ENCODE data around the gene RYR3. TPM values are rescaled to one million over a fixed set of nuclear protein-coding genes. Genes with fewer than 3 reads are reported as not detected.

RYR3 gene
- total and polyA plus RNA-seq, 2 of the 13 experiments (the other 11 are each of a cell fraction or from before 2014, with no cell fraction given) = not detected

DNA sequence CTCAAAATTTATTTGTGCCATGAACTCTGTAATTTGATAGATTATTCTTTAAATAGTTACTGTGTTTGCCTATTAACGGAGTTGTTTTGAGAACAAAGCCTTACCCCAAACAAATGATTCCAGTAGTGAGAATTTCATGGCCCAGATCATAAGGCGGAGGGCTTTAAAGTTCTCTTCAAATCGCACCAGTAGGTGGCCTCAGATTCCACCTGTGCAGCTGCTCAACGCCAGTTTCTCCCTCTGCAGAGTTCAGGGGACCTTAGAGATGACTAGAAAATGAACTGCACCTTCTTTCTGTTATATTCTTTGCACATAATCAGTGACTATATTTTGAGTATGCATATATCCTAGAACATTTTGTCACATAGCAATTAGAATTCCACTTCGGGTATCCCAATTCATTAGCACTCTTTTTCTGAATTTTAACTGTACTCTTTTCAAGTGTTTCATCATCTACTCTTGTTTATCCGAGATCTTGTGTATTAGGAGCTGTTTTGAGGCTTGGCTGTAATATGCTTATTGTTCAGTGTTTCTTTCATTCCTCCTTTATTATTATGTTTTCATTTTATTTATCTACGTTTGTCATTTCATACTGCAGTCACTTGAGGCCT lies 425.0 kb downstream of the RYR3 start:
- Histone ChIP-seq H3K27ac (ENCODE audit: extremely low read length, insufficient read depth, low read length) (no peak overlapping the region), H3K4me3 (replicated peaks in 1 of 3; ENCODE audit: insufficient read depth in 1 of 3, low read depth in 2 of 3, low read length in 3 of 3) (no peak overlapping the region), H3K4me1 (ENCODE audit: insufficient read depth, low read length) (no peaks in the 10 kb centered on the region), H3K36me3 (replicated peaks in 1 of 2; ENCODE audit: control insufficient read depth in 1 of 2, insufficient read depth in 2 of 2, low read length in 2 of 2) (no peaks in the 10 kb centered on the region), H3K9ac (ENCODE audit: insufficient read depth, low read depth, low read length) (no peak overlapping the region), H3K27me3 (ENCODE audit: control insufficient read depth in 1 of 2, insufficient read depth in 2 of 2, low read length in 2 of 2) (no peaks in the 10 kb centered on the region; a peak in 1 of 5 replicates), H2AFZ (ENCODE audit: low read length) (no peak overlapping the region), H3K4me2 (ENCODE audit: low read depth, low read length) (no peak overlapping the region), H3K9me3 (ENCODE audit: low read length) (no peaks in the 10 kb centered on the region), H3K79me2 (ENCODE audit: insufficient read depth, low read length) (no peaks in the 10 kb centered on the region), H4K20me1 (ENCODE audit: insufficient read depth, low read length) (0 out of 2 replicates have a peak, but pooled peaks cover 3% of the 10 kb centered on the region)
- TF ChIP-seq STAG1 (CRISPR knock-in tag; IDR thresholded peaks at IDR 0.05) (peak; percentile 72), ZBTB20 (CRISPR knock-in tag; IDR thresholded peaks at IDR 0.05; ENCODE audit: borderline replicate concordance, low read depth) (no peak), ATF7-NPFF (CRISPR knock-in tag; IDR thresholded peaks at IDR 0.05; ENCODE audit: low read depth) (no peak), SMC3 (IDR thresholded peaks at IDR 0.05; ENCODE audit: low read length) (peak; percentile 57; the same call in 1 of the 2 replicates), ZNF629 (CRISPR knock-in tag; conservative IDR thresholded peaks at IDR 0.05) (no peak)
- TF ChIP-seq, protein P1, sequence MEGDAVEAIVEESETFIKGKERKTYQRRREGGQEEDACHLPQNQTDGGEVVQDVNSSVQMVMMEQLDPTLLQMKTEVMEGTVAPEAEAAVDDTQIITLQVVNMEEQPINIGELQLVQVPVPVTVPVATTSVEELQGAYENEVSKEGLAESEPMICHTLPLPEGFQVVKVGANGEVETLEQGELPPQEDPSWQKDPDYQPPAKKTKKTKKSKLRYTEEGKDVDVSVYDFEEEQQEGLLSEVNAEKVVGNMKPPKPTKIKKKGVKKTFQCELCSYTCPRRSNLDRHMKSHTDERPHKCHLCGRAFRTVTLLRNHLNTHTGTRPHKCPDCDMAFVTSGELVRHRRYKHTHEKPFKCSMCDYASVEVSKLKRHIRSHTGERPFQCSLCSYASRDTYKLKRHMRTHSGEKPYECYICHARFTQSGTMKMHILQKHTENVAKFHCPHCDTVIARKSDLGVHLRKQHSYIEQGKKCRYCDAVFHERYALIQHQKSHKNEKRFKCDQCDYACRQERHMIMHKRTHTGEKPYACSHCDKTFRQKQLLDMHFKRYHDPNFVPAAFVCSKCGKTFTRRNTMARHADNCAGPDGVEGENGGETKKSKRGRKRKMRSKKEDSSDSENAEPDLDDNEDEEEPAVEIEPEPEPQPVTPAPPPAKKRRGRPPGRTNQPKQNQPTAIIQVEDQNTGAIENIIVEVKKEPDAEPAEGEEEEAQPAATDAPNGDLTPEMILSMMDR (CRISPR knock-in tag; IDR thresholded peaks at IDR 0.05) = peak; percentile 70
- 3% methylated on average over 7 of the region's 7 CpGs for WGBS (ENCODE audit: low lambda C conversion rate)
- ChIA-PET CTCF (ENCODE audit: low intra/inter-chr PET ratio, low total read pairs) (interaction anchor here (0.7 to 1.2 kb wide), 3 partner anchors 228 to 258 kb away, joined by 3 to 9 read pairs (median 7); no protein-coding TSS in a partner anchor), POLR2A (no interaction called here)
- in situ Hi-C loops (cut with HindIII; ENCODE audit: extremely low pct_ligation_motif_present, low pct_unique_long_range_greater_than_20kb) (loop anchor here (10.0 kb wide), 1 partner anchor 259 kb away; no protein-coding TSS in a partner anchor), intact Hi-C loops (cut with micrococcal nuclease; ENCODE audit: unreplicated experiment) (loop anchor here (1.0 kb wide), 2 partner anchors 229 to 259 kb away; no protein-coding TSS in a partner anchor)
- peak; percentile 12 for FAIRE-seq
- DNase-seq (ENCODE audit: low spot score) = peak; percentile 13
- ATAC-seq = peak; percentile 86
- no TSS peak for BruUV-seq (replicated peaks)

All from HepG2 (cell line).